Stimulated activated CD8-positive, alpha-beta memory T cell treated with anti-CD3 and anti-CD28 coated beads, Interleukin-15, amount 100 ng/mL, for 4 hours (primary cell): ENCODE measurements around the gene PARD6B.

ENCODE experiments used
- DNase-seq, 2 donors: peaks; one replicate each; pipeline ENCODE4 v3.0.0-alpha.2; 2020; ENCODE audit warnings: low read depth in 2 of 2

Gene PARD6B

DNA sequence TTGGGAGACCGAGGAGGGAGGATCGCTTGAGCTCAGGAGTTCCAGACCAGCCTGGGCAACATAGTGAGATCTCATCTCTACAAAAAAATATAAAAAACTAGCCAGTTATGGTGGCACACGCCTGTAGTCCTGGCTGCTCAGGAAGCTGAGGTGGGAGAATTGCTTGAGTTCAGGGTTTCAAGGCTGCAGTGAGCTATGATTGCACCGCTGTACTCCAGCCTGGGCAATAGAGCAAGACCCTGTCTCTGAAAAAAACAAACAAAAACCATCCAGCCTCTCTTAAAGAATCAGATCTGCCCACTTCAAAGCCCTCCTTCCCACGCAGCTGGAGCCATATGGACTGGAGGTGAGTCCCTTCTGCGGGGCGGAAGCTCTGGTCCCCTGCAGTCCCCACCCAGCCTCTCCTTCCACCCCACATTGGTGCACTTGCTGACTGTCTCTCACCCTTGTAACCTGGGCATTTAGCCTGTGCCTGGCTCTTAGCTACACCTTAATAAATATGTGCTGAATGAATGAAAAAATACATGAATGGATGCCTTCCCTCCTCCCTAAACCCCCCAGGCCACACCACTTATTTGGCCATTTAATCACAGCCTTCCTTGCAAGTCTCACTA lies 7.2 kb upstream of the PARD6B start:
- DNase-seq, result no peak

DNA sequence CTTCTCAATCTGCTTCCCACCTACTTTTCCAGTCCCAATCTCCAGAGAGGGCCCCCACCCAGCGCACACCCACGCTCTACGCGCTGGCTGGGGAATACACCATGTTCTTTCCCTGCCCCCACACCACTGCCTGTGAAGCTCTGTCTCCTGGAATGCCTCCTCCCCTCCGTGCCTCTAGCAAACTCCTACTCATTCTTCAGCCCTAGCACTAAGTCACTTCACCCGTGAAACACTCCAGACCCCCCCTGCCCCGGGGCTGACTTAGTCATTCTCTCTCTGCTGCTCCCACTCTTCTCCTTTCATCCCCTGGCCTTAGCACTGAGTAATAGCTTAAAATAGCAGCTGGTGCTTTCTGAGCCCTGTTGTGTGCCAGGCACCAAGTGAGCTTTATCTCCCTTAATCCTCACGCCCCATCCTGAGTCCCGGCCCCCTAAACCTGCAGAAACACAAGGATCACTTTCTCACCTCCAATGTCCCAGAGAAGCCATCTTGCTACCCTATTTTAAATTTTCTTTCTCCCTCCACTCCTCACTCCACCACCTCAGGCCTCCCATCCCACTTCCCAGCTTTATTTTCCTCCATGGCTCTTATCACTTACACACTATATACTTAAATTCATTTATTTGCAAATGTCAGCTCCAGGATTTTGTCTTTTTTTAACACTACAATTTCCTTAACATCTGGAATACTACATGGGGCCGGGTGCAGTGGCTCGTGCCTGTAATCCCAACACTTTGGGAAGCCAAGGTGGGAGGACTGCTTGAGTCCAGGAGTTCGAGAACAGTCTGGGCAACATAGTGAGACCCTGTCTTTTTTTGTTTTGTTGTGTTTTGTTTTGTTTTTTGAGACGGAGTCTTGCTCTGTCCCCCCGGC lies 6.3 kb upstream of the PARD6B start:
- DNase-seq, result peak; percentile 17 to 50

DNA sequence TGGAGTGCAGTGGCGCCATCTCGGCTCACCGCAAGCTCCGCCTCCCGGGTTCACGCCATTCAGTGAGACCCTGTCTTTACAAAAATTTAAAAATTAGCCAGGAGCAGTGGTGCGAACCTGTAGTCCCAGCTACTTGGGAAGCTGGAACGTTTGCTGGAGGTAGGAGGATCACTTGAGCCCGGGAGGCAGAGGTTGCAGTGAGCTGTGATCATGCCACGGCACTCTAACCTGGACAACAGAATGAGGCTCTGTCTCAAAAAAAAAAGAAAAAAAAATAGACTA lies 5.7 kb upstream of the PARD6B start:
- no peak for DNase-seq

DNA sequence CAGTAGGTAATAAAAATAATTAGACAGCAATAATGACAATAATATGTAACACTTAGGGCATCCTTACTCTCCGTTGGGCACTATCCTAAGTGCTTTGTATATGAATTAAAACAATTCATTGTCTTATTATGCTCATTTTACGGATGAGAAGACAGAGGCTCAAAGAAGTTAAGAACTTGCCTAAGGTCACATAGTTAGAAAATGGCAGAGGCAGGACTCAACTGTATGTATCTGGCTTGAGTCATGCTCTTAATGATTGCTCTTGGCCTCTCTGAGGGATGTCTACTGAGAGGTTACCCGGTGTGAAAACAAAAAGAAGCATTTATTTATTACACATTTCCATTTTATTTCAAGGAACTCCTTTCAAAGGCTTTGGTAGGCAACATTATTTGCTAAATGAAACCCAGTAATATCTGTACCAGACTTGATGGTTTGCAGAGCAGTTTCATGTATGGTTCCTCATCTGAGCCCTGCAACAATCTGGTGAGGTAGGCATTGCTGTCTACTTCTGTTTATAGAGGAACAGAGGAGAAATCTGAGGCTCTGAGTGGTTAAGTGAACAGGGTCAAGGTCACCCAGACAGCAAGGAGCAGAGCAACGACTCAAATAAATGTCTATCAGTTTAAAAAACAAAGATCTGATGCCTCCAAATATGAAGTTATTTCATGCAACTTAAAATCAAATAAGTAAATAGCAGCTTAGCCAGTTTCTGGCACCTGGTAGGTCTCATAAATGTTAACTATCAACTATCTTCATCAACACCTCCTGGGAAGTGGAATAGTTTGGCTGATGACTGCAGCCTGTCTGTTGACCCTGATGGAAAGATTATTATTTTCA lies 4.2 kb upstream of the PARD6B start:
- no peak for DNase-seq

DNA sequence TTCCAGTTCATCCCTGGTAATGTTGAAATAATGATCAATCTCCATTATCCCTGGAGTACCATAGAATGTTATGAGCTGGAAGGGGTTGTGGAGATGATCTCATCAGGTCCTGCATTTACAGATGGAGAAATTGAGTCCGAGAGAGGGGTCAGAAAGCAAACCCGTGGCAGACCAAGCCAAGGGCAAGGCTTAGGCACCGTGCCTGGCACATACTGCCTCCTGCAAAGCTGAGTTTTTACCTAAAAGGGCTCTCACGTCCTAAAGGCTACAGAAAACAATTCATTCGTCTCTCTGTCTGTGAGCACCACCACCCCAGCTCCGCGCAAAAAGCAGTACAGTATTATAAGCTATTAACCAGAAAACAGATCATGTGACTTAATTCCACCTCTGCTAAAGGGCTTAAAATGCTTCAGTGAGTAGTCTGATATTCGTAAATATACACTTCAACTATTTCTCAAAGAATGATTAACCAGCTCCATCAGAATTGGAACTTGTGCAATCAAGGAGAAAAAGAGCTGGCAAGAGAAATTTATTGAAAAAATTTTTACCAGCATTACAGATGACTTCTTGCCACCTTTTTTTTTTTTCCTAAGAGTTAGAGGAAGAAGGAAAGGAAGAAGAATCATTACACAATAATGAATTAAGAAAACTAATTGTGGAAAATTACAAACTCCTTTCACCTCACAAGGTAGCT lies 3.4 kb upstream of the PARD6B start:
- DNase-seq, result no peak

DNA sequence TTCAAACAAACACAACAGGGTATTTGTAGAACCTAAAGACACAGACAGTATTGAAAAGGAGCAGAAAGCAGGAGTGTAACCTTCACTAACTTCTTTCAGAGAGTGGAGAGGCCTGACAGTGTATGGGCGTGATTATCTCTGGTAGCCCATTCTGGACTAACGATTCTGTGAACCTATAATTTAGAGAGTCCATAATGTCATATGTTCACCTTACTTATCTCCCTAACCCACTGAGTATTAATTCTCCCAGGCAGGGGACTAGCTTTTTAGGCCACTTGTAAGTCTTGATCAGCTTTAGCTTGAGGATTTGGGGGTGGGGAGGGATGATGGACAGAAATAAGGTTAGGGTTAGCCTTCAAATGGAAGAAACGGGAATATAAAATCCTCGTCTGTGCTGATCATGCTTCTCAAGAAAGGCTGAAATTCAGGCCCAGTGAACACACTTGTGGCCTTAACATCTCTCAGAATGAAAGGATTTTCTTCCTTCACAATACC lies 2.8 kb upstream of the PARD6B start:
- DNase-seq, result no peak

DNA sequence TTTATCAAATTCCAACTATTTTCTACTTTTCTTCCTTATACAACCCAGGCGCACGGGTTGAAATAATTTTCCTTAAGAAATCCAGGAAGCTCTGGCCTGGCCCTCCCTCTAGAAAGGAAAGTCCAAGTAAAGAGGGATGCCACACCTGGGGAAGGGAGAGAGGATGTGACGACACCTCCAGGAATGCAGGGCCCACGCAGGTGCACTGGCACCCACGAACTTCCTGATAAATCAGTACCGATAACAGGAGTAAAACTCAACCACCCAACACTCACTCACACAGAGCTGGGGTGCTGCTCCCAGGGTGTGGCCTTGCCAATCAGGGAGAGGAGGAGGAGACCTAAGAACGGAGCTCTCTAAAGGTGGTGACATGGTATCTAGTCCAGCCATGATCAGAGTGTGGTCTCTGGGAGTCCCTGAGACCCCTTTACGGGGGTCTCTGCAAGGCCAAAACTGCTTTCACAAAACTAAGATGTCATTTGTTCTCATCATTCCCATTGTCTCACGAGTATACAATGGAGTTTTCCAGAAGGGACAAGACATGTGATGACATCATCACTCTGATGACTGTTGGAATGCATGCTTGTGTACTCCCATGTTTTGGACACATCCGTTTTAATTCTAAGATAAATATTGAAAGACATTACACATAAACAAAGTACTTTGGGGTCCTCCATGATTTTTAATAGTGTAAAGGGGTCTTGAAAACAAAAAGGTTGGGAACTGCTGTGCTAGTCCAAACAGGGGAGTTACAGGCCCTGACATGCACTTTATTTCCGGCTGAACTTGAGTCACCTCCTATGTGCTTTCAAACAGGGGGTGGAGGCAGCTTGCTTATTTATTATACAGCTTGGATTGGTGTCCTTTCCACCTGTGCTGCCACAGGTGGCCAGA lies 2.2 kb upstream of the PARD6B start:
- no peak for DNase-seq

DNA sequence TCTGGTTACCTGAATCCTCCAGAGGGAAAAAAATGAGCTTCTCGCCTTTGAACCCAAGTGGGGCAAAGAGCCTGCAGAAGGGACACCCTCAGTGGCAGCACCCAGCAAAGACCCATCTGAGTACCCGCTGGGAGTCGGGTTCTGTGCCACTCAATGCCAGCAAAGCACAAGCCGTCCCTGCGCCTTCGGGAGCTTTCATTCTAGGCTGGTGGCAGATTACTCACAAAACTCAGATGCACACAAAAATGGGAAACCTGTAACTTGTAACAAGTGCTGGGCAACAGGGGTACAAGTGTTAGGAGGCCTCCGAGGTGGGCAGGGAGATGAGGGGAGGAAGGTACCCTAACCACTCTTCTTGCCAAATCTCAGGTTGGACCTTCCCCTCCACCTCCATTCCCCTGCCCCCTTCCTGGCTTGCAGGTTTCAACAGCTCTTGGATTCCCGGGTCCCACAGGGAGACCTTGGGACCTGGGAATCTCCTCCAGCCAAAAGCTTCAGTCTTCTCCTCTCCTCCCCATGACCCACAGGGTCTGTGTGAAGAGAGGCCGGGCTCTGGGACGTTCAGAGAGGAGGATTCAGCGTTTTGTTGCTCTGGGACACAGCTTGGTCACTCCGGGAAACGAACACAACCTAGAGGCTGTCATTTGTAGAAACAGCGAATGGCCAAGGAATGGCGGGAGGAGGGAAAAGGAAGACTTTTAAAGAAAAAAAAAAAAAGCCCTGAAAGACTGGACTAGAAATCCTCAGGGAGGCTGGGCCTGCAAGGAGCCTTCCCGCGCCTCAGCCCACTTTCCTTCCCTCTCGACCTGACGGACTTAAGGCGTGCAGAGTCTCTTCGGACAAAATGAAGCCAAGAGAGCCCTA lies 1.2 kb upstream of the PARD6B start:
- DNase-seq, result no peak

DNA sequence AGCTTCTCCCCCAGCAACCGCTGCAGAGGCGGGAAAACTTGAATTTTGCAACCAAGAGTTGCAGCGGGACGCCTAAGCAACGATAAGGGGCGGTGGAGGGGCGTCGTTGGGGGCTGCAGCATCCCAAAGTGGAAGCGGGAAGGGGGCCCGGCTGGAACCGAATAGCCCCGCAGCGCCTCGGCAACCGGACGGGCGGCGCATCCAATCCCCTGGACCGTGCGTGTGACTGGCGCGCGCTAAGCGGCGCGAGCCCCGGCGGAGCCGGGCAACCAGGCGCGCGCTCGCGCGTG lies 670 bp upstream of the PARD6B start:
- DNase-seq, result no peak

DNA sequence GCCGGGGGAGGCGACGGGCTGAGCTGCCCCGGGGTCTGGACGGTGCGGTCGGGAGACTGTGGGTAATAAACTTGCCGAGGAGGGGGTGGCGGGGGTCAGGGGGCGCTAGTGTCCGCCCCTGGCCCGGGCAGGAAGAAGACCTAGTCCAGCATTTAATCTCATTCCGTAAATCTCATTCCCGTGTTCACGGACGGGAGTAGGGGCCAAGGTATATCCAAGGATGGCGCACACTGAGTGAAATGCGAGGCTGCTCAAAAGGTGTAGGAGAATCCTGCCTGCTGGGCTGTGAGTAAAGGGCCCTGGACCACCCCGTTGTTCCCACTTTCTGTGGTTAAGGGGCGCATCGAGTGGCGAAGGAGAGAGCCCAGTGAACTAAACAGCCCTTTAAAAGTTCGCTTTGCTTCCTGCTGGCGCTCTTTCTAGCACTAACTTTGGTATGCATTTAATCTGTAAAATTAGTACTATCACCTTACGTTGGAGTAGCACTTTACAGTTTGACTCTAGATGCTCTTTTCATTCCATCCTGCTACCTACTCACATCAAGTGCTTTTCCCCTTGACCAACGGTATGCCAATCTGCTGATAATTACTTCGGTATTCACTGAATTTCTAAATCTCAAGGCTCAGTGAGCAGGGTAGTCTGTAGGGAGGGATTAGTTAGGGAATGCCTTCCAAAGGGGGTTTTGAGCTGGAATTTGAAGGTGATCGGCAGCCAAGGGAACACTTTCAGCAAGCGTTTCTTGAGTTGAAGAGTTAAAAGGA lies 730 bp downstream of the PARD6B start:
- DNase-seq, result no peak

DNA sequence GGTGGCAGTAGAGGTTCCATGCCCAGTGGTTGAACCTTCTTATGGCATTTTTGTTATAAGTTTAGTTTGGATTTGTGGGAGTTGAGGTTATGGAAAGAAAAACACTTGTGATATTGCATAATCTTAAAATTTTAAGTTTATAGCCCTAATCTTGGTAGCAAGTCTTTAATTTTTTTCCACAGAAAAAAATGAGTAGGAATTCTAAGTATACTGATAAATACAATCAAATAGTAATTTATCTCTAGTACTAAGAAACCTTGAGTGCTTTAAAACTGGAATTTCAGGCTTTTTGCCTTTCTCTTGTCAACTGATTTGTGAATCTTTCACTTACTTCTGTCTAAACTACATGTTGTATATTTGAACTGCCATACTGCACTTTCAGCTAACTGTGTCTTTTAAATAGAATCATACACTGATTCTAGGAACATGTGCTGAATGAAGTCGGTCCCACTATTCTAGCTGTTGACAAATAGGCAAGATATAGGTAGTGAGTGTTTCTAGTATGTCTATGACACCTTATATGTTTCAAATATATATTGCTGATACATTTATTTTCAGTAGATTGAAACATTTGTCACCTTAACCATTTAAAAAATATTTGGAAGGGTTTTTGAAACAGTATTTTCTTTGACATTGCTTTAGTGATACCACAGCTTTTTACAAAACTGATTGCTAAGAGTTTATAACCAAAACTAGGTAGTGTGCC lies 2.4 kb downstream of the PARD6B start:
- DNase-seq, result no peak

DNA sequence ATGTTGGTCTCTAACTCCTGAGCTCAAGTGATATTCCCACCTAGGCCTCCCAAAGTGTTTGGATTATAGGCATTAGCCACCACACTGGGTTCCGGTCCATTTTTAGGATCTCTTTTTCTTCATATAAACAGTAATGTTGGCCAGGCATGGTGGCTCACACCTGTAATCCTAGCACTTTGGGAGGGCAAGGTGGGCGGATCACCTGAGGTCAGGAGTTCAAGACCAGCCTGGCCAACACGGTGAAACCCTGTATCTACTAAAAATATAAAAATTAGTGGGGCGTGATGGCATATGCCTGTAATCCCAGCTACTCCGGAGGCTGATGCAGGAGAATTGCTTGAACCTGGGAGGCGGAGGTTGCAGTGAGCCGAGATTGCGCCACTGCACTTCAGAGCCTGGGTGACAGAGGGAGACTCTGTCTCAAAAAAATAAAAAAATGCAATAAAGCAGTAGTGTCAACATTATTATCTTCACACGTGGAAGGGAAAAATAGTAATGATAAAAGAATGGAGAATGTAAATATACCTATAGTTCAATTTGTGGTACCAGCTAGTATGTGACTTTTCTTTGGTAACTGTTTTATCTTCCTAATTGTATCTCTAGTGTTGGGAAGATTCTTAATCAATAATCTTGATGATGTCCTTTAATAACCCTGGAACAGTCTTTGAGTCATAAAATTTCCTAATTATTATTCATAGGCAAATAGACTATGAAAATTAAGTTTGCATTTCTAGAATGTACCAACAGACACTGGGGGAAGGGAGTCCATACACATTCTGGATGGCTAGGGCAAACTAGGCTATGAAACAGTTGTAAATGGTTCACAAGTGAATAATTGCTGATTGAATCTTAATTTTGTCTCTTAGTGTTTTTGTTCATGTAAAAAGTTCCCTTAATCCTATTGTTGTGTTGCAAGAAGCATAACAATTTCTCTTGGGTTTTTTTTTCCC lies 3.6 kb downstream of the PARD6B start:
- no peak for DNase-seq

DNA sequence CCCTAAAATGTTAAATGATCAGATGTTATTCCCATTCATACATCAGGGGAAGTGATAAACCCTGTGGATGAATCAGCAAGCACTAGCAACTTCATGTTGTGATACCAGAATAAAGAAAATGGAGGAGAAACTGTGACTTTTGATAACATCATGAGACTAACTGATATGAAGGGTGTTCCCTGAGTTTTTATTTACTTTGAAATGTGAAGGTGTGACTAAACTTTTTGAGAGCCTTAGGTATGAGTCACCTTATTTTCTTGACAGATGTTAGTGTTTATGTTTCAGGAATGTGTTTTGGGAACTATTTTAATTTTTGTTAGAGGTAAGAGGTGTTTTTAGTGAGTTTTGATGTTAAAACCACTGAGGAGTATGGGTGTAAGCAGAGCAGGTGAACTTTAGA lies 4.4 kb downstream of the PARD6B start:
- DNase-seq, result no peak

DNA sequence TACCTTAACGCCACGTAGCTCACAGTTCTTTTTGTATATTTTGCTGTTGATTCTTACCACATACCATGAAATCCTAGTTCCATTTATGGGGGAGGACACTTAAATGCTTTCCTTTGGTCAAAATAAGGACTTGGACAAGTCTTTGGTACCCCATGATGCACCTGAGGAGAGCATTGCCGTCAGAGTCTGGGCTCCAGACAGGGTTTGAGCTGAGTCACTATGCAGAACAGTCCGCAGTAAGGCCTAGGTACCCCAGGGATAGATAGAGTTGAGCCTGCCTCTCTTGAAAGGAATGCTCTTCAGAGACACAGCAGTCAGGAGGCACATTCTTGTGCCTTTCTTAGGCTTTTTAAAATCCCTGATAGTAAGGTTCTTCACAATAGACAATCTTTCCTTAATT lies 6.0 kb downstream of the PARD6B start:
- no peak for DNase-seq

DNA sequence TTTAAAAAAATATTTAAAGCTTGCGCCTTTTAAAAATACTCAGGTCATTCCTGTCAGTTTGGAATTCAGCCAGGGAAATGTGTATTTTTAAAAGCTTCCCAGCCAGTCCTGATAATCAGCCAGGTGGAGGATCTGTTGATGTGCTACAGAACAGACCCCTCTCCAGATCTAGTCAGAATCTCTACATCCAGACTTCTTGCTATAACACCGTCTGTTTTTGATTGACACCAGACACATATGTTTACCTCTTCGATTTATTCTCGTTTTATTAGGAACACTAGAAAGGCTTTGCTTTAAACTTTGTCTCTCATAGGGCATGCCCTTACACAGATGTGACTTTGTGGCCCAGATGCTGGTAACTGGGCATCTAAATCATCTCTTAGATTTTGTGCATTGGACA lies 11.7 kb downstream of the PARD6B start:
- DNase-seq, result no peak

DNA sequence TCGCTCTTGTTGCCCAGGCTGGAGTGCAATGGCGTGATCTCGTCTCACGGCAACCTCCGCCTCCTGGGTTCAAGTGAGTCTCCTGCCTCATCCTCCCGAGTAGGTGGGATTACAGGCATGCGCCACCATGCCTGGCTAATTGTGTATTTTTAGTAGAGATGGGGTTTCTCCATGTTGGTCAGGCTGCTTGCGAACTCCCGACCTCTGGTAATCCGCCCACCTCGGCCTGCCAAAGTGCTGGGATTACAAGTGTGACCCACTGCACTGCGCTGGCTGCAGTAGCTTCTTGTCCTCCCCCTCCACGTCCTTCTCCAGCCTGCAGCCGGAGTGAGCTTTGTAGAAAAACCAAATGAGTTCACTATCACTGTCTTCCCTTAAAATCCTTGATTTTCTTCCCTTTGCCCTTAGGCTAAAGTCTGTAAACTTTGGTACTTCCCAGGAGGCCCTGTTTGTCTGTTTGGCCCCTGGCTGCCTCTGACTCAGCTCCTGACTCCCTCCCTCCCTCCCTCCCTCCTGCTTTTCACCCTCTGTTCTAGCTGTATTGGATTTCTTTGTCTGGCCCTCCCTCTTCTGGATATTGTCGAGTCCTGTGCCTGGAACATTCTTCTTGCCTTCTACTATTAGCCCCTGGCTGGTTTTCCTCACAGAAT lies 12.9 kb downstream of the PARD6B start:
- no peak for DNase-seq

DNA sequence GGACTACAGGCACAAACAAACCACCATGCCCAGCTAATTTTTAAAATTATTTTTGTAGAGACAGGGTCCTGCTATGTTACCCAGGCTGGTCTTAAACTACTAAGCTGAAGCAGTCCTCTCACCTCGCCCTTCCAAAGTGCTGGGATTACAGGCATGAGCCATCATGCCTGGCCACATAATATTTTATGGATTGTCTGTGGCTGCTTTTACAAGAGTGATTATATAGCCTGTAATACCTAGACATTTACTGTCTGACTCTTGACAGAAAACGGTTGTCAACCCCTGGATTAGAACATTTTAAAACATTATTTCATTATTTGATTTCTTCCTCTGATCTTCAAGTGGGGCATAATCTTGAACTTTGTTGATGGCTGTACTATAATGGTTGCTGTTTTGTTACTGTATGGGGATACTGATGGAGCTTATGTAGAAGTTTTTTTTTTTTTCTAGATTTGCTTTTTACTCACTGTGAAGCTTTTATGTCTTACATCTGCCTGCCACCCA lies 14.3 kb downstream of the PARD6B start:
- no peak for DNase-seq
